ENCODE results near the gene OSBPL5.
"Not testable (repeated sequence)": the region's sequence is repeated elsewhere in the genome, so short reads cannot be mapped to it uniquely, and the experiment has no call there.

The OSBPL5 gene

GRCh38 chr11:3169255-3170043 lies 4.3 kb upstream of the OSBPL5 start:
- Histone ChIP-seq H3K27ac (ENCODE audit: low read length) (no peak overlapping the region), H3K27me3 (ENCODE audit: control insufficient read depth, insufficient read depth, low read length) (peaks cover 7% of the 10 kb centered on the region; the same call in 1 of the 2 replicates), H3K4me1 (ENCODE audit: control insufficient read depth, insufficient read depth, low read length) (peaks cover 11% of the 10 kb centered on the region), H3K9me3 (ENCODE audit: control insufficient read depth, insufficient read depth, low read length) (no peaks in the 10 kb centered on the region), H3K4me3 (ENCODE audit: low read length) (no peak overlapping the region), H3K36me3 (ENCODE audit: control insufficient read depth, insufficient read depth, low read length) (no peaks in the 10 kb centered on the region)
- WGBS (ENCODE audit: insufficient coverage, insufficient read length), result no CpG with 5 or more reads among the region's 31 CpGs
- DNase-seq (ENCODE audit: low read depth, low spot score), result no peak

- H3K27ac ChIP-seq (ENCODE audit: low read length); DNase-seq (ENCODE audit: low read depth, low spot score); H3K9me3 ChIP-seq (ENCODE audit: control insufficient read depth, insufficient read depth, low read length); H3K4me3 ChIP-seq (ENCODE audit: low read length); H3K36me3 ChIP-seq (ENCODE audit: control insufficient read depth, insufficient read depth, low read length); H3K27me3 ChIP-seq (ENCODE audit: control insufficient read depth, insufficient read depth, low read length): not testable (repeated sequence)
- H3K4me1 ChIP-seq (ENCODE audit: control insufficient read depth, insufficient read depth, low read length), result peaks cover 11% of the 10 kb centered on the region
- WGBS (ENCODE audit: insufficient coverage, insufficient read length), result no CpG with 5 or more reads among the region's 17 CpGs
Observed at GRCh38 chr11:3168742-3169254, 3.7 kb upstream of the OSBPL5 start.

GRCh38 chr11:3167143-3168119 lies 2.3 kb upstream of the OSBPL5 start:
- H3K27ac ChIP-seq (ENCODE audit: low read length), result no peak overlapping the region
- no CpG with 5 or more reads among the region's 20 CpGs for WGBS (ENCODE audit: insufficient coverage, insufficient read length)
- no peak for DNase-seq (ENCODE audit: low read depth, low spot score)
- H3K9me3 ChIP-seq (ENCODE audit: control insufficient read depth, insufficient read depth, low read length), result no peaks in the 10 kb centered on the region
- H3K4me1 ChIP-seq (ENCODE audit: control insufficient read depth, insufficient read depth, low read length), result peaks cover 13% of the 10 kb centered on the region
- H3K27me3 ChIP-seq (ENCODE audit: control insufficient read depth, insufficient read depth, low read length), result peaks cover 7% of the 10 kb centered on the region; the same call in 1 of the 2 replicates
- no peak overlapping the region for H3K4me3 ChIP-seq (ENCODE audit: low read length)
- H3K36me3 ChIP-seq (ENCODE audit: control insufficient read depth, insufficient read depth, low read length), result no peaks in the 10 kb centered on the region

- Histone ChIP-seq H3K27me3 (ENCODE audit: control insufficient read depth, insufficient read depth, low read length) (peaks cover 7% of the 10 kb centered on the region; the same call in 1 of the 2 replicates), H3K4me3 (ENCODE audit: low read length) (no peak overlapping the region), H3K4me1 (ENCODE audit: control insufficient read depth, insufficient read depth, low read length) (peaks cover 13% of the 10 kb centered on the region), H3K36me3 (ENCODE audit: control insufficient read depth, insufficient read depth, low read length) (no peaks in the 10 kb centered on the region), H3K9me3 (ENCODE audit: control insufficient read depth, insufficient read depth, low read length) (no peaks in the 10 kb centered on the region), H3K27ac (ENCODE audit: low read length) (no peak overlapping the region)
- no peak for DNase-seq (ENCODE audit: low read depth, low spot score)
- no CpG with 5 or more reads among the region's 25 CpGs for WGBS (ENCODE audit: insufficient coverage, insufficient read length)
Observed at GRCh38 chr11:3166268-3167142, 1.4 kb upstream of the OSBPL5 start.

GRCh38 chr11:3165916-3166267 lies 782 bp upstream of the OSBPL5 start:
- no peak overlapping the region for H3K4me3 ChIP-seq (ENCODE audit: low read length)
- H3K9me3 ChIP-seq (ENCODE audit: control insufficient read depth, insufficient read depth, low read length), result no peaks in the 10 kb centered on the region
- no peak overlapping the region for H3K27ac ChIP-seq (ENCODE audit: low read length)
- H3K36me3 ChIP-seq (ENCODE audit: control insufficient read depth, insufficient read depth, low read length), result no peaks in the 10 kb centered on the region
- no CpG with 5 or more reads among the region's 5 CpGs for WGBS (ENCODE audit: insufficient coverage, insufficient read length)
- H3K4me1 ChIP-seq (ENCODE audit: control insufficient read depth, insufficient read depth, low read length), result peaks cover 18% of the 10 kb centered on the region
- no peak for DNase-seq (ENCODE audit: low read depth, low spot score)
- peaks cover 7% of the 10 kb centered on the region; the same call in 1 of the 2 replicates for H3K27me3 ChIP-seq (ENCODE audit: control insufficient read depth, insufficient read depth, low read length)

GRCh38 chr11:3164552-3165151 lies 458 bp downstream of the OSBPL5 start:
- peaks cover 19% of the 10 kb centered on the region for H3K4me1 ChIP-seq (ENCODE audit: control insufficient read depth, insufficient read depth, low read length)
- H3K9me3 ChIP-seq (ENCODE audit: control insufficient read depth, insufficient read depth, low read length), result no peaks in the 10 kb centered on the region
- no peak for DNase-seq (ENCODE audit: low read depth, low spot score)
- H3K4me3 ChIP-seq (ENCODE audit: low read length), result peak overlapping the region; percentile 72; the same call in 1 of the 2 replicates
- no CpG with 5 or more reads among the region's 46 CpGs for WGBS (ENCODE audit: insufficient coverage, insufficient read length)
- H3K27me3 ChIP-seq (ENCODE audit: control insufficient read depth, insufficient read depth, low read length), result peaks cover 7% of the 10 kb centered on the region; the same call in 1 of the 2 replicates
- H3K27ac ChIP-seq (ENCODE audit: low read length), result no peak overlapping the region
- no peaks in the 10 kb centered on the region for H3K36me3 ChIP-seq (ENCODE audit: control insufficient read depth, insufficient read depth, low read length)

- WGBS (ENCODE audit: insufficient coverage, insufficient read length), result no CpG with 5 or more reads among the region's 13 CpGs
- H3K27ac ChIP-seq (ENCODE audit: low read length), result no peak overlapping the region
Observed at GRCh38 chr11:3164138-3164551, 965 bp downstream of the OSBPL5 start.

GRCh38 chr11:3163241-3163981 lies 1.7 kb downstream of the OSBPL5 start:
- H3K4me3 ChIP-seq (ENCODE audit: low read length), result no peak overlapping the region
- WGBS (ENCODE audit: insufficient coverage, insufficient read length), result no CpG with 5 or more reads among the region's 15 CpGs
- no peak for DNase-seq (ENCODE audit: low read depth, low spot score)
- no peaks in the 10 kb centered on the region for H3K36me3 ChIP-seq (ENCODE audit: control insufficient read depth, insufficient read depth, low read length)
- H3K27ac ChIP-seq (ENCODE audit: low read length), result no peak overlapping the region
- no peaks in the 10 kb centered on the region for H3K9me3 ChIP-seq (ENCODE audit: control insufficient read depth, insufficient read depth, low read length)
- peaks cover 15% of the 10 kb centered on the region for H3K4me1 ChIP-seq (ENCODE audit: control insufficient read depth, insufficient read depth, low read length)
- peaks cover 7% of the 10 kb centered on the region; the same call in 1 of the 2 replicates for H3K27me3 ChIP-seq (ENCODE audit: control insufficient read depth, insufficient read depth, low read length)

More at GRCh38 chr11:3164138-3164551, 965 bp downstream of the OSBPL5 start:
- Histone ChIP-seq H3K36me3 (ENCODE audit: control insufficient read depth, insufficient read depth, low read length) (no peaks in the 10 kb centered on the region), H3K27me3 (ENCODE audit: control insufficient read depth, insufficient read depth, low read length) (peaks cover 7% of the 10 kb centered on the region; the same call in 1 of the 2 replicates), H3K4me3 (ENCODE audit: low read length) (peak overlapping the region; percentile 72; the same call in 1 of the 2 replicates), H3K4me1 (ENCODE audit: control insufficient read depth, insufficient read depth, low read length) (peaks cover 17% of the 10 kb centered on the region), H3K9me3 (ENCODE audit: control insufficient read depth, insufficient read depth, low read length) (no peaks in the 10 kb centered on the region)
- DNase-seq (ENCODE audit: low read depth, low spot score), result no peak
